ENCODE data around the gene IAPP. TPM values are rescaled to one million over a fixed set of nuclear protein-coding genes. Genes with fewer than 3 reads are reported as not detected.
A peak's percentile ranks its signal among the peaks of the same experiment; 100 is the strongest.

IAPP gene
- total RNA-seq, 1 experiment from 2014 or later = not detected

DNA sequence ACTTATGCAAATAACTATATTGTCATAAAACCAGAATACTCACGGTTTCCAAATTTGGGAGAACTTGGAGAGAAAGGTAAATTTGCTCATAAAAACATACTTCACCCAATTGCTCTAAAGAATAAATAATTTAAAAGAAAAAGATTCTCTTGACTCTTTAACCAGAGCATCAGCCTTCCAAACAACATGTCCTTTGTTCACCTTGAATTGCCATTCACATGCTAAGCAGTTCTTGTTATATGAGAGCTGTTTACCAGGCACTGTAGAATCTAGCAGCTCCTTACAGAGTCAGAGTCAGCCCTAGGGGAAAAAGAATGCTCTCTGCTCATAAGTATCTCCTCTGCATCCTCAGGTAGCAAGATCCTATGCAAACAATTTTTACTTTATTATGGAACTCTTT lies 48.2 kb upstream of the IAPP start:
- H3K27ac Mint-ChIP-seq = peak overlapping the region; percentile 59 to 98 (median 88); a peak in 5 of 7 replicates
- TF ChIP-seq, protein P1, sequence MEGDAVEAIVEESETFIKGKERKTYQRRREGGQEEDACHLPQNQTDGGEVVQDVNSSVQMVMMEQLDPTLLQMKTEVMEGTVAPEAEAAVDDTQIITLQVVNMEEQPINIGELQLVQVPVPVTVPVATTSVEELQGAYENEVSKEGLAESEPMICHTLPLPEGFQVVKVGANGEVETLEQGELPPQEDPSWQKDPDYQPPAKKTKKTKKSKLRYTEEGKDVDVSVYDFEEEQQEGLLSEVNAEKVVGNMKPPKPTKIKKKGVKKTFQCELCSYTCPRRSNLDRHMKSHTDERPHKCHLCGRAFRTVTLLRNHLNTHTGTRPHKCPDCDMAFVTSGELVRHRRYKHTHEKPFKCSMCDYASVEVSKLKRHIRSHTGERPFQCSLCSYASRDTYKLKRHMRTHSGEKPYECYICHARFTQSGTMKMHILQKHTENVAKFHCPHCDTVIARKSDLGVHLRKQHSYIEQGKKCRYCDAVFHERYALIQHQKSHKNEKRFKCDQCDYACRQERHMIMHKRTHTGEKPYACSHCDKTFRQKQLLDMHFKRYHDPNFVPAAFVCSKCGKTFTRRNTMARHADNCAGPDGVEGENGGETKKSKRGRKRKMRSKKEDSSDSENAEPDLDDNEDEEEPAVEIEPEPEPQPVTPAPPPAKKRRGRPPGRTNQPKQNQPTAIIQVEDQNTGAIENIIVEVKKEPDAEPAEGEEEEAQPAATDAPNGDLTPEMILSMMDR (conservative IDR thresholded peaks at IDR 0.05) = no peak

More for the DNA sequence above, 48.2 kb upstream of the IAPP start:
- no peak overlapping the region for H3K23ac ChIP-seq (ENCODE audit: insufficient read length, low read depth, low read length)
- H3K9me3 Mint-ChIP-seq = peaks cover 37 to 38% of the 10 kb centered on the region in 2 experiments
- H3K27me3 ChIP-seq (ENCODE audit: insufficient read depth, low read length) = no peaks in the 10 kb centered on the region
- no peak overlapping the region for H3K4me3 Mint-ChIP-seq
- no peak overlapping the region for H3K18ac ChIP-seq (ENCODE audit: insufficient read length, low read depth, low read length)
- H3K23me2 ChIP-seq (ENCODE audit: insufficient read length, low read depth, low read length, poor library complexity, severe bottlenecking) = no peaks in the 10 kb centered on the region
- H3K4ac ChIP-seq (ENCODE audit: low read depth, low read length) = no peak overlapping the region
- WGBS (ENCODE audit: extremely low coverage, insufficient read length, low lambda C conversion rate) = no CpG with 5 or more reads among the region's 1 CpG
- peaks cover 22 to 24% of the 10 kb centered on the region in 2 experiments for H3K4me1 Mint-ChIP-seq
- H2AFZ ChIP-seq (ENCODE audit: low read length) = no peak overlapping the region
- no peak overlapping the region for H2AK5ac ChIP-seq (ENCODE audit: insufficient read length, low read length)
- no peaks in the 10 kb centered on the region for H3K27me3 Mint-ChIP-seq (ENCODE audit: low read depth)
- H3T11ph ChIP-seq (ENCODE audit: low read length) = no peak overlapping the region
- no peak overlapping the region for H3K9ac ChIP-seq (ENCODE audit: extremely low read depth, insufficient read length, low read length)
- H4K20me1 ChIP-seq (ENCODE audit: control insufficient read depth, insufficient read depth, insufficient read length) = no peaks in the 10 kb centered on the region
- no peak overlapping the region for H2BK15ac ChIP-seq (ENCODE audit: low read depth, low read length)
- H3K79me1 ChIP-seq (ENCODE audit: insufficient read depth, low read depth, low read length, poor library complexity, severe bottlenecking) = no peaks in the 10 kb centered on the region
- H2BK20ac ChIP-seq (ENCODE audit: low read depth, low read length, poor library complexity, severe bottlenecking) = no peak overlapping the region
- H3K36me3 Mint-ChIP-seq (ENCODE audit: insufficient read depth in 1 of 3, low read depth in 3 of 3) = peaks cover 29 to 37% (median 31%) of the 10 kb centered on the region in 3 experiments
- H3K56ac ChIP-seq (ENCODE audit: insufficient read length, low read depth, low read length) = no peak overlapping the region
- no peak overlapping the region for H2BK120ac ChIP-seq (ENCODE audit: low read depth, low read length, poor library complexity, severe bottlenecking)
- DNase-seq = peak; percentile 39
- no peaks in the 10 kb centered on the region for H3K79me2 ChIP-seq (ENCODE audit: insufficient read depth, low read length)
- H3K27ac ChIP-seq (ENCODE audit: insufficient read length, low read depth, low read length) = peak overlapping the region; percentile 83
- peaks cover 24% of the 10 kb centered on the region for H3K9me3 ChIP-seq (ENCODE audit: control insufficient read depth, low read depth, low read length)
- H4K91ac ChIP-seq (ENCODE audit: insufficient read length, low read depth, low read length) = no peak overlapping the region
- no peak overlapping the region for H2BK12ac ChIP-seq (ENCODE audit: insufficient read length, low read depth, low read length)
- H3K14ac ChIP-seq (ENCODE audit: insufficient read depth, low read length) = no peak overlapping the region
- H4K5ac ChIP-seq (ENCODE audit: insufficient read length, low read depth, low read length) = no peak overlapping the region
- no peak overlapping the region for H4K8ac ChIP-seq (replicated peaks; ENCODE audit: insufficient read length, low read depth, low read length)
- H3K4me1 ChIP-seq (ENCODE audit: insufficient read depth, low read length) = peaks cover 3% of the 10 kb centered on the region; the same call in 1 of the 2 replicates
- H2BK5ac ChIP-seq (ENCODE audit: insufficient read length, low read length) = no peak overlapping the region
- H3K4me2 ChIP-seq (ENCODE audit: insufficient read depth, insufficient read length, low read length) = peak overlapping the region; percentile 17
